ENCODE measurements around the gene ZKSCAN7. TPM values are rescaled to one million over a fixed set of nuclear protein-coding genes. Genes with fewer than 3 reads are reported as not detected.

ZKSCAN7 gene
- polyA plus RNA-seq, 1 donor from 2014 or later: 23.9 TPM

DNA sequence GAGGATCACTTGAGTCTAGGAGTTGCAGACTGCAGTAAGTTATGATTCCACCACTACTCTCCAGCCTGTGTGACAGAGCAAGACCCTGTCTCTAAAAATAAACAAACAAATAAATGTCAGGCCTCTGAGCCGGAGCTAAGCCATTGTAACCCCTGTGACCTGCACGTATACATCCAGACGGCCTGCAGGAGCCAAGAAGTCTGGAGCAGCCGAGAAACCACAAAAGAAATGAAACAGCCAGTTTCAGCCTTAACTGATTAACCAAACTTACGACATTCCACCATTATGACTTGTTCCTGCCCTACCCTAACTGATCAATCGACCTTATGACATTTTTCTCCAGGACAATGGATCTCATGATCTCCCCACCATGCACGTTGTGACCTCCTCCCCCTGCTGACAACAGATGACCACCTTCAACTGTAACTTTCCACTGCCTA lies 32.5 kb upstream of the ZKSCAN7 start:
- Histone ChIP-seq H3K9me3 (ENCODE audit: low read length) (no peaks in the 10 kb centered on the region), H3K27ac (ENCODE audit: low read length) (no peak overlapping the region), H3K4me2 (ENCODE audit: low read length) (no peak overlapping the region), H3K27me3 (ENCODE audit: insufficient read depth, low read depth, low read length) (no peaks in the 10 kb centered on the region), H3K9me2 (ENCODE audit: insufficient read depth, low read length) (no peaks in the 10 kb centered on the region), H4K20me1 (ENCODE audit: insufficient read depth) (no peaks in the 10 kb centered on the region), H2AFZ (ENCODE audit: low read depth, low read length) (no peak overlapping the region), H3K4me3 (ENCODE audit: low read length) (no peak overlapping the region), H3K36me3 (ENCODE audit: insufficient read depth, low read length) (no peaks in the 10 kb centered on the region), H3K79me2 (replicated peaks; ENCODE audit: insufficient read depth, low read length) (no peaks in the 10 kb centered on the region), H3K9ac (ENCODE audit: low read length) (no peak overlapping the region), H3F3A (ENCODE audit: insufficient read depth, low read length, poor library complexity, severe bottlenecking) (no peaks in the 10 kb centered on the region)
- TF ChIP-seq SMC3 (conservative IDR thresholded peaks at IDR 0.05; ENCODE audit: poor library complexity) (no peak), CTCF (IDR thresholded peaks at IDR 0.05; ENCODE audit: poor library complexity, severe bottlenecking) (no peak), REST (IDR thresholded peaks at IDR 0.05; ENCODE audit: borderline replicate concordance) (no peak), EZH2 (IDR thresholded peaks at IDR 0.05; ENCODE audit: borderline replicate concordance, insufficient read depth, low read length, poor library complexity, severe bottlenecking) (no peak), POLR2AphosphoS5 (IDR thresholded peaks at IDR 0.05) (no peak), EP300 (conservative IDR thresholded peaks at IDR 0.05; ENCODE audit: poor library complexity, severe bottlenecking) (no peak), RAD21 (conservative IDR thresholded peaks at IDR 0.05) (no peak), MXI1 (conservative IDR thresholded peaks at IDR 0.05; ENCODE audit: poor library complexity, severe bottlenecking) (no peak), TAF1 (IDR thresholded peaks at IDR 0.05; ENCODE audit: low read depth) (no peak)

DNA sequence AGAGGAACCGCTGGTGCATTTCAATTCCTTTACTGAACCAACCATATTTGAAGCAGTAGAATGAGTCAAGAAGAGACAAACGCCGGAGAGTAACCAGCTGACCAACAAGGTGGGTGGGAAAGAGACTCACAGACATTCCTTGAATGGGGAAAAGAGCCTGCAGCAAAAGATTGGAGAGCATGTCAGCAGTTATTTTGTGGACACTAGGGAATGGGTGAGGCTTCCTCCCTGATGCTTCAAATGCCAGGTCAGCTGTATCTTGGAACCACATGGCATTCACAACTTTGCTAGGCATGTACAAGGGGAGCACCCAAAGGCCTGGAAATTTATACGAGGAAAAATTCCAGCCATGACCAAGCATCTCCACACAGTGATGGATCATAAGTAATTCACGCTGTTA lies 29.9 kb upstream of the ZKSCAN7 start:
- TF ChIP-seq SMC3 (conservative IDR thresholded peaks at IDR 0.05; ENCODE audit: poor library complexity) (no peak), POLR2AphosphoS5 (IDR thresholded peaks at IDR 0.05) (no peak), MXI1 (conservative IDR thresholded peaks at IDR 0.05; ENCODE audit: poor library complexity, severe bottlenecking) (no peak), CTCF (IDR thresholded peaks at IDR 0.05; ENCODE audit: poor library complexity, severe bottlenecking) (no peak), EZH2 (IDR thresholded peaks at IDR 0.05; ENCODE audit: borderline replicate concordance, insufficient read depth, low read length, poor library complexity, severe bottlenecking) (no peak), RAD21 (conservative IDR thresholded peaks at IDR 0.05) (no peak)
- H3F3A ChIP-seq (ENCODE audit: insufficient read depth, low read length, poor library complexity, severe bottlenecking): no peaks in the 10 kb centered on the region
- H3K4me3 ChIP-seq (ENCODE audit: low read length): no peak overlapping the region
- peaks cover 13% of the 10 kb centered on the region for H3K27me3 ChIP-seq (ENCODE audit: insufficient read depth, low read depth, low read length)
- H2AFZ ChIP-seq (ENCODE audit: low read depth, low read length): no peak overlapping the region
- H3K36me3 ChIP-seq (ENCODE audit: insufficient read depth, low read length): no peaks in the 10 kb centered on the region
- no peaks in the 10 kb centered on the region for H4K20me1 ChIP-seq (ENCODE audit: insufficient read depth)
- H3K9ac ChIP-seq (ENCODE audit: low read length): no peak overlapping the region
- no peak overlapping the region for H3K27ac ChIP-seq (ENCODE audit: low read length)
- no peaks in the 10 kb centered on the region for H3K79me2 ChIP-seq (replicated peaks; ENCODE audit: insufficient read depth, low read length)
- no peak overlapping the region for H3K4me2 ChIP-seq (ENCODE audit: low read length)
- no peaks in the 10 kb centered on the region for H3K9me2 ChIP-seq (ENCODE audit: insufficient read depth, low read length)
- H3K9me3 ChIP-seq (ENCODE audit: low read length): no peaks in the 10 kb centered on the region
